ENCODE data around the gene AZGP1.

Gene AZGP1

GRCh38 chr7:100017300-100017699 lies 41.5 kb upstream of the AZGP1 start:
- peak overlapping the region; percentile 95 for H3K4me2 ChIP-seq (ENCODE audit: insufficient read depth, low read length)

GRCh38 chr7:100016215-100016901 lies 40.5 kb upstream of the AZGP1 start:
- Histone ChIP-seq H3K4me1 (ENCODE audit: insufficient read depth, low read length) (peaks cover 33% of the 10 kb centered on the region), H4K20me1 (ENCODE audit: insufficient read depth, low read length) (peaks cover 23% of the 10 kb centered on the region; the same call in 1 of the 2 replicates), H3K79me2 (ENCODE audit: insufficient read depth, low read length) (peaks cover 62% of the 10 kb centered on the region), H3K36me3 (ENCODE audit: insufficient read depth, low read length) (peaks cover 30% of the 10 kb centered on the region), H2AFZ (ENCODE audit: low read depth, low read length) (peak overlapping the region; percentile 37), H3K4me2 (ENCODE audit: insufficient read depth, low read length) (peak overlapping the region; percentile 95), H3K9me3 (ENCODE audit: insufficient read depth, low read length, severe bottlenecking) (no peaks in the 10 kb centered on the region), H3K27me3 (ENCODE audit: insufficient read depth, low read length, poor library complexity) (no peaks in the 10 kb centered on the region), H3K9ac (ENCODE audit: low read depth, low read length) (peak overlapping the region; percentile 87), H3K27ac (ENCODE audit: low read length) (peak overlapping the region; percentile 90), H3K4me3 (ENCODE audit: low read depth in 1 of 2, low read length in 2 of 2) (peak overlapping the region; percentile 48 to 78)
- ATAC-seq (ENCODE audit: insufficient read depth, low read depth) (no peak), DNase-seq (no peak)
- TF ChIP-seq EZH2 (IDR thresholded peaks at IDR 0.05; ENCODE audit: borderline replicate concordance, low read depth, low read length, severe bottlenecking) (no peak), CTCF (IDR thresholded peaks at IDR 0.05; ENCODE audit: borderline replicate concordance, extremely low read depth, low read length, poor library complexity, severe bottlenecking) (peak; percentile 4)

More at GRCh38 chr7:100017300-100017699, 41.5 kb upstream of the AZGP1 start:
- Histone ChIP-seq H3K79me2 (ENCODE audit: insufficient read depth, low read length) (peaks cover 70% of the 10 kb centered on the region), H3K36me3 (ENCODE audit: insufficient read depth, low read length) (peaks cover 38% of the 10 kb centered on the region), H3K9me3 (ENCODE audit: insufficient read depth, low read length, severe bottlenecking) (no peaks in the 10 kb centered on the region), H3K9ac (ENCODE audit: low read depth, low read length) (no peak overlapping the region), H2AFZ (ENCODE audit: low read depth, low read length) (no peak overlapping the region), H3K27me3 (ENCODE audit: insufficient read depth, low read length, poor library complexity) (no peaks in the 10 kb centered on the region), H3K4me3 (ENCODE audit: low read depth in 1 of 2, low read length in 2 of 2) (peak overlapping the region in 1 of 2 experiments; percentile 36; a peak in 1 of 4 replicates), H4K20me1 (ENCODE audit: insufficient read depth, low read length) (peaks cover 23% of the 10 kb centered on the region; the same call in 1 of the 2 replicates), H3K4me1 (ENCODE audit: insufficient read depth, low read length) (peaks cover 33% of the 10 kb centered on the region), H3K27ac (ENCODE audit: low read length) (no peak overlapping the region)
- ATAC-seq (ENCODE audit: insufficient read depth, low read depth): no peak
- DNase-seq: no peak
- TF ChIP-seq EZH2 (IDR thresholded peaks at IDR 0.05; ENCODE audit: borderline replicate concordance, low read depth, low read length, severe bottlenecking) (no peak), CTCF (IDR thresholded peaks at IDR 0.05; ENCODE audit: borderline replicate concordance, extremely low read depth, low read length, poor library complexity, severe bottlenecking) (no peak)

- DNase-seq (peak; percentile 87), ATAC-seq (ENCODE audit: insufficient read depth, low read depth) (peak; percentile 97)
- Histone ChIP-seq H2AFZ (ENCODE audit: low read depth, low read length) (peak within 1 kb of the TSS; percentile 99), H3K4me3 (ENCODE audit: low read depth in 1 of 2, low read length in 2 of 2) (peak within 1 kb of the TSS; percentile 48 to 78), H3K36me3 (ENCODE audit: insufficient read depth, low read length) (peaks cover 28% of the 10 kb centered on the region), H3K27ac (ENCODE audit: low read length) (peak within 1 kb of the TSS; percentile 90), H3K79me2 (ENCODE audit: insufficient read depth, low read length) (peaks cover 55% of the 10 kb centered on the region), H3K4me1 (ENCODE audit: insufficient read depth, low read length) (peaks cover 33% of the 10 kb centered on the region), H3K9ac (ENCODE audit: low read depth, low read length) (peak within 1 kb of the TSS; percentile 87), H3K9me3 (ENCODE audit: insufficient read depth, low read length, severe bottlenecking) (no peaks in the 10 kb centered on the region), H4K20me1 (ENCODE audit: insufficient read depth, low read length) (peaks cover 23% of the 10 kb centered on the region; the same call in 1 of the 2 replicates), H3K27me3 (ENCODE audit: insufficient read depth, low read length, poor library complexity) (no peaks in the 10 kb centered on the region), H3K4me2 (ENCODE audit: insufficient read depth, low read length) (peak within 1 kb of the TSS; percentile 95)
- TF ChIP-seq EZH2 (IDR thresholded peaks at IDR 0.05; ENCODE audit: borderline replicate concordance, low read depth, low read length, severe bottlenecking) (no peak), CTCF (IDR thresholded peaks at IDR 0.05; ENCODE audit: borderline replicate concordance, extremely low read depth, low read length, poor library complexity, severe bottlenecking) (no peak)
These were observed 39.7 kb upstream of the AZGP1 start, which contains the start of gene ZKSCAN1 for GRCh38 chr7:100015232-100016214. TSS of gene ZKSCAN1 (plus strand) at chr7:100015596. CDS start at chr7:100023507, 7,911 bp downstream.

Data from DND-41 (cell line).